H1 (cell line): ENCODE measurements around the gene RPTOR. TPM values are rescaled to one million over a fixed set of nuclear protein-coding genes. Genes with fewer than 3 reads are reported as not detected.

Source experiments
- POU5F1 ChIP-seq: IDR thresholded peaks from 2 replicates; pipeline ENCODE4 v1.6.1; 2011; ENCODE audit warnings: low read depth, mild to moderate bottlenecking, low read length, moderate library complexity
- RAD21 ChIP-seq, 2 experiments: IDR thresholded peaks in 1 of 2; conservative IDR thresholded peaks in 1 of 2; 2 replicates each; pipeline ENCODE4 v1.6.1; 2011; ENCODE audit warnings: low read depth in 2 of 2, low read length in 2 of 2, improper control_type of control experiment in 1 of 2, inconsistent platforms in 1 of 2, mild to moderate bottlenecking in 1 of 2, moderate library complexity in 1 of 2
- SIN3A ChIP-seq, 2 experiments: IDR thresholded peaks in 1 of 2; conservative IDR thresholded peaks in 1 of 2; 2 replicates each; pipeline ENCODE4 v1.6.1; 2011 to 2012; ENCODE audit warnings: low read length in 2 of 2, improper control_type of control experiment in 1 of 2, low read depth in 1 of 2, mild to moderate bottlenecking in 1 of 2
- SIRT6 ChIP-seq: IDR thresholded peaks from one replicate; pipeline ENCODE4 v1.7.1; 2012; ENCODE audit warnings: low read length, inconsistent platforms
- TAF7 ChIP-seq: optimal IDR thresholded peaks from 2 replicates; pipeline ENCODE3; 2011; ENCODE audit warnings: low read depth, mild to moderate bottlenecking, inconsistent platforms, low read length, moderate library complexity, borderline replicate concordance
- polyA plus RNA-seq, 7 experiments: library from polyadenylated mRNA; depleted of rRNA in 3 of 7; stranded (reverse) in 5 of 7; unstranded in 2 of 7; fragments of >200 nt in 5 of 7; fragments of 200-250 nt in 2 of 7; gene quantifications; 1 replicate in 5 of 7; 2 replicates in 1 of 7; 4 replicates in 1 of 7; pipeline versions ENCODE4 v1.2.1 to v1.2.3, GENCODE V29; 2011 to 2013; ENCODE audit warnings: missing spikeins in 2 of 7, mixed read lengths in 2 of 7
- total RNA-seq: library from RNA; stranded (reverse); fragmentation: NEBNext Ultra II Directional; extraction: Animal tissue kit (Norgen Biotek cat#: 25700); gene quantifications from 2 replicates; pipeline ENCODE4 v1.2.1, GENCODE V29; 2021
- TF ChIP-seq, protein P1 (sequence below): IDR thresholded peaks from 2 replicates; pipeline ENCODE4 v1.6.1; 2012; ENCODE audit warnings: low read length, inconsistent platforms

RPTOR gene
- total and polyA plus RNA-seq, 2 of the 8 experiments (the other 6 are each of a cell fraction or from before 2014, with no cell fraction given), result 6.9 to 28.7 TPM

DNA sequence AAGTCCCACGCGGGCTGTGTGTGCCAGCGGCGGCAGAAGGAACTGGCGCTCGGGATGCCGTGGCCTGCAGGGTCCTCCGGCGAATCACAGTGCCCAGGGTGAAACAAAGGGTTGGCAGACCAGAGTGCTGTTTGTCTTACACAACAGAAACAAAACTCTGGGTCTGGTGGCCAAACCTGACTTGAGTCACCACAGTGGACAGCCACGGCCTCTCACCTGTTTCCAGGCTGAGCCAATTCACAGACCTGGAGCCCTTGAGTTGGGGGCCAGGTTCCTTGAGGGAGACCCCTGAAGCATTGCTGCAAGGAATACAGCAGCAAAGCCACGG lies 444.9 kb downstream of the RPTOR start (continued):
- TF ChIP-seq RAD21 (IDR thresholded peaks at IDR 0.05 in 1 of 2, conservative IDR thresholded peaks at IDR 0.05 in 1 of 2; ENCODE audit: low read depth in 2 of 2, low read length in 2 of 2) (no peak), SIN3A (conservative IDR thresholded peaks at IDR 0.05 in 1 of 2, IDR thresholded peaks at IDR 0.05 in 1 of 2; ENCODE audit: low read depth in 1 of 2, low read length in 2 of 2) (no peak), POU5F1 (no peak), TAF7 (no peak), SIRT6 (no peak)
- TF ChIP-seq, protein P1, sequence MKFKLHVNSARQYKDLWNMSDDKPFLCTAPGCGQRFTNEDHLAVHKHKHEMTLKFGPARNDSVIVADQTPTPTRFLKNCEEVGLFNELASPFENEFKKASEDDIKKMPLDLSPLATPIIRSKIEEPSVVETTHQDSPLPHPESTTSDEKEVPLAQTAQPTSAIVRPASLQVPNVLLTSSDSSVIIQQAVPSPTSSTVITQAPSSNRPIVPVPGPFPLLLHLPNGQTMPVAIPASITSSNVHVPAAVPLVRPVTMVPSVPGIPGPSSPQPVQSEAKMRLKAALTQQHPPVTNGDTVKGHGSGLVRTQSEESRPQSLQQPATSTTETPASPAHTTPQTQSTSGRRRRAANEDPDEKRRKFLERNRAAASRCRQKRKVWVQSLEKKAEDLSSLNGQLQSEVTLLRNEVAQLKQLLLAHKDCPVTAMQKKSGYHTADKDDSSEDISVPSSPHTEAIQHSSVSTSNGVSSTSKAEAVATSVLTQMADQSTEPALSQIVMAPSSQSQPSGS, result no peak
